ENCODE results near the gene ASF1A.

The ASF1A gene

DNA sequence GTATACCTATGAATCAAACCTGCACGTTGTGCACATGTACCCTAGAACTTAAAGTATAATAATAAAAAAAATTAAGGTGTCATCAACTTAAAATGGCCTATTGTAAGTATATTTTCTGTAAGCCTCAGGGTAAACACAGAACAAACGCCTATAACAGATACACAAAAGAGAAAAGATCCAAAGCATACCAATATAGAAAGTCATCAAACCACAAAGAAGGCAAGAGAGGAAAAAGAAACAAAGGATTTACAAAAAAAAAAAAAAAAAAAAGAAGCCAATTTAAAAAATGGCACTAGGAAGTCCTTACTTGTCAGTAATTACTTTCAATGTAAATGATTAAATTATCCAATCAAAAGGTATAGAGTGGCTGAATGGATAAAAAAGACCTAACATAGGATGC is 24.6 kb upstream of the ASF1A start:
- Histone ChIP-seq H3K27me3 (ENCODE audit: insufficient read depth, low read depth, severe bottlenecking) (no peaks in the 10 kb centered on the region), H3K36me3 (no peaks in the 10 kb centered on the region), H3K4me3 (ENCODE audit: low read depth, low read length) (no peak overlapping the region), H3K9me3 (ENCODE audit: severe bottlenecking) (peaks cover 3% of the 10 kb centered on the region), H3K27ac (no peak overlapping the region)
- DNase-seq: no peak
- no peak for TF ChIP-seq CTCF (IDR thresholded peaks at IDR 0.05; ENCODE audit: low read depth, low read length)

GRCh38 chr6:118869894-118870589 is 23.9 kb upstream of the ASF1A start:
- no peaks in the 10 kb centered on the region for H3K27me3 ChIP-seq (ENCODE audit: insufficient read depth, low read depth, severe bottlenecking)
- no peak overlapping the region for H3K4me3 ChIP-seq (ENCODE audit: low read depth, low read length)
- H3K9me3 ChIP-seq (ENCODE audit: severe bottlenecking): peaks cover 3% of the 10 kb centered on the region
- H3K36me3 ChIP-seq: no peaks in the 10 kb centered on the region
- no peak for TF ChIP-seq CTCF (IDR thresholded peaks at IDR 0.05; ENCODE audit: low read depth, low read length)
- no peak for DNase-seq
- H3K27ac ChIP-seq: no peak overlapping the region

DNA sequence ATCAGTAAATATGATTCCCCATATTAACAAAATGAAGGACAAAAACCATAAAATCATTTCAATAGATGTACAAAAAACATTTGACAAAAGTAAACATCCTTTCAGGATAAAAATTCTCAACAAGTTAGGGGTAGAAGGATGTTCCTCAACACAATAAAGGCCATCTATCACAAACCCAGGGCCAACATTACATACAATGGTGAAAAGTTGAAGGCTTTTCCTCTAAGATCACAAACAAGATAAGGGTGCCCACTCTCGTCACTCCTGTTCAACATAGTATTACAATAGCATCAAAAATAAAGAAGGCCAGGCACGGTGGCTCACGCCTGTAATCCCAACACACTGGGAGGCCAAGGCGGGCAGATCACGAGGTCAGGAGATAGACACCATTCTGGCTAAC is 22.6 kb upstream of the ASF1A start:
- H3K27me3 ChIP-seq (ENCODE audit: insufficient read depth, low read depth, severe bottlenecking): no peaks in the 10 kb centered on the region
- no peaks in the 10 kb centered on the region for H3K36me3 ChIP-seq
- peaks cover 3% of the 10 kb centered on the region for H3K9me3 ChIP-seq (ENCODE audit: severe bottlenecking)
- DNase-seq: no peak
- H3K27ac ChIP-seq: no peak overlapping the region
- no peak overlapping the region for H3K4me3 ChIP-seq (ENCODE audit: low read depth, low read length)
- TF ChIP-seq CTCF (IDR thresholded peaks at IDR 0.05; ENCODE audit: low read depth, low read length): no peak

DNA sequence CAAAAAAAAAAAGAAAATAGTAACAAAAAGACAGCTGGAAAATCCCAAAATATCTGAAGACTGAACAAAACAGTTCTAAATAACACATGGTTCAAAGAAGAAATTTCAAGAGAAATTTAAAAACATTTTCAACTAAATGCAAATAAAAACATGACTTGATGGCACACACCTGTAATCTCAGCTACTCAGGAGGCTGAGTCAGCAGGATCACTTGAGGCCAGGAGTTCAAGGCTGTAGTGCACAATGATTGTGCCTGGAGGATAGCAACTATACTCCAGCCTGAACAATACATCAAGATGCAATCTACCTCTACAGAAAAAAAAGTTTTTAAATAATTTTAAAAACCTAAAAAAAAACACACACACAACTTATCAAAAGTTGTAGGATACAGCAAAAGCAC is 21.6 kb upstream of the ASF1A start:
- H3K27me3 ChIP-seq (ENCODE audit: insufficient read depth, low read depth, severe bottlenecking): no peaks in the 10 kb centered on the region
- H3K4me3 ChIP-seq (ENCODE audit: low read depth, low read length): no peak overlapping the region
- H3K27ac ChIP-seq: no peak overlapping the region
- H3K9me3 ChIP-seq (ENCODE audit: severe bottlenecking): peaks cover 3% of the 10 kb centered on the region
- DNase-seq: no peak
- no peak for TF ChIP-seq CTCF (IDR thresholded peaks at IDR 0.05; ENCODE audit: low read depth, low read length)
- H3K36me3 ChIP-seq: no peaks in the 10 kb centered on the region

GRCh38 chr6:118872726-118873125 is 21.2 kb upstream of the ASF1A start:
- no peak for TF ChIP-seq CTCF (IDR thresholded peaks at IDR 0.05; ENCODE audit: low read depth, low read length)
- Histone ChIP-seq H3K36me3 (no peaks in the 10 kb centered on the region), H3K27ac (no peak overlapping the region), H3K27me3 (ENCODE audit: insufficient read depth, low read depth, severe bottlenecking) (no peaks in the 10 kb centered on the region), H3K9me3 (ENCODE audit: severe bottlenecking) (peaks cover 3% of the 10 kb centered on the region), H3K4me3 (ENCODE audit: low read depth, low read length) (no peak overlapping the region)
- DNase-seq: no peak

GRCh38 chr6:118873239-118873638 is 20.7 kb upstream of the ASF1A start:
- no peaks in the 10 kb centered on the region for H3K36me3 ChIP-seq
- no peak overlapping the region for H3K4me3 ChIP-seq (ENCODE audit: low read depth, low read length)
- DNase-seq: no peak
- TF ChIP-seq CTCF (IDR thresholded peaks at IDR 0.05; ENCODE audit: low read depth, low read length): no peak
- no peak overlapping the region for H3K27ac ChIP-seq
- peaks cover 3% of the 10 kb centered on the region for H3K9me3 ChIP-seq (ENCODE audit: severe bottlenecking)
- no peaks in the 10 kb centered on the region for H3K27me3 ChIP-seq (ENCODE audit: insufficient read depth, low read depth, severe bottlenecking)

Measured in WERI-Rb-1 (cell line).